IMR-90 (cell line): ENCODE measurements around the gene MTMR2.

Experiments used
- MAZ ChIP-seq: IDR thresholded peaks from 2 replicates; pipeline ENCODE4 v1.6.1; 2012; ENCODE audit warnings: low read depth, mild to moderate bottlenecking, low read length, improper control_type of control experiment, moderate library complexity, borderline replicate concordance
- TF ChIP-seq, protein P1 (sequence below): fragments of 150-350 bp; IDR thresholded peaks from 2 replicates; pipeline ENCODE4 v1.6.1; 2016; ENCODE audit warnings: low read depth, mild to moderate bottlenecking, low read length, moderate library complexity, borderline replicate concordance

DNA sequence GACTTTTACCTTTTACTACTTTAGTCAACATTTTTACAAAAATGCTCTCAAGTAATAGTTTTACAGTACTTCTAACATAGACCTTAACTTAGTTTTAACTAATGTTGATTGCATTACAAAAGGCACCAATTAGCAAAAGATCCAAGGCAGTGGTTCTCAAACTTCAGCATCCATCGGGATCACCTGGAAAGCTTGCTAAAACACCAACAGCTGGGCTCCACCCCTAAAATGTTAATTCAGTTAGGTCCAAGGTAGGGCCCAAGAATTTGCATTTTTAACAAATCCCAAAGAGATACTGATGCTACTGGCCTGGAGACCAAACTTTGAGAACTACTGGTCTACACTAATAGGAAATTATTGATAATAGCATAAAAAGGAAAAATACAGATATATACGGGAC lies 5.9 kb downstream of the MTMR2 start:
- TF ChIP-seq, protein P1, sequence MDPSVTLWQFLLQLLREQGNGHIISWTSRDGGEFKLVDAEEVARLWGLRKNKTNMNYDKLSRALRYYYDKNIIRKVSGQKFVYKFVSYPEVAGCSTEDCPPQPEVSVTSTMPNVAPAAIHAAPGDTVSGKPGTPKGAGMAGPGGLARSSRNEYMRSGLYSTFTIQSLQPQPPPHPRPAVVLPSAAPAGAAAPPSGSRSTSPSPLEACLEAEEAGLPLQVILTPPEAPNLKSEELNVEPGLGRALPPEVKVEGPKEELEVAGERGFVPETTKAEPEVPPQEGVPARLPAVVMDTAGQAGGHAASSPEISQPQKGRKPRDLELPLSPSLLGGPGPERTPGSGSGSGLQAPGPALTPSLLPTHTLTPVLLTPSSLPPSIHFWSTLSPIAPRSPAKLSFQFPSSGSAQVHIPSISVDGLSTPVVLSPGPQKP = no peak
- no peak for TF ChIP-seq MAZ
